Left ventricle myocardium inferior (tissue), 1 donor: ENCODE data around the gene NCAPH2. TPM values are rescaled to one million over a fixed set of nuclear protein-coding genes. Genes with fewer than 3 reads are reported as not detected.

ENCODE experiments used
- DNase-seq: peaks from one replicate; pipeline ENCODE4 v3.0.0-alpha.2; 2020
- H3K27ac ChIP-seq: fragments of 200-600 bp; replicated peaks from 2 replicates; pipeline ENCODE4 v1.8.0; 2021
- H3K27me3 ChIP-seq: fragments of 200-600 bp; 2 replicates; pipeline ENCODE4 v1.8.0; 2021; ENCODE audit warnings: low read depth
- H3K36me3 ChIP-seq: fragments of 200-600 bp; 2 replicates; pipeline ENCODE4 v1.8.0; 2021
- H3K4me1 ChIP-seq: fragments of 200-600 bp; 2 replicates; pipeline ENCODE4 v1.8.0; 2021
- H3K4me3 ChIP-seq: fragments of 200-600 bp; 2 replicates; pipeline ENCODE4 v1.8.0; 2021; ENCODE audit warnings: mild to moderate bottlenecking, moderate library complexity
- H3K9me3 ChIP-seq: fragments of 200-600 bp; replicated peaks from 2 replicates; pipeline ENCODE4 v1.8.0; 2021
- intact Hi-C: fragments of 100-400 bp; cut with micrococcal nuclease; formaldehyde crosslinking; loops from one replicate; pipeline ENCODE4 v1.11.0; 2022
- total RNA-seq: library from RNA; stranded (reverse); fragmentation: NEBNext Ultra II Directional; extraction: Animal tissue kit (Norgen Biotek cat#: 25700); gene quantifications from one replicate; pipeline ENCODE4 v1.2.1, GENCODE V29; 2021
- TF ChIP-seq, protein P1 (sequence below): fragments of 200-600 bp; IDR thresholded peaks from 2 replicates; pipeline ENCODE4 v1.8.0; 2021; ENCODE audit warnings: antibody characterized with exemption, mild to moderate bottlenecking, borderline replicate concordance
- donor health status: DM: no; HTN: yes; CAD: no; lungs with severe emphysema.

NCAPH2 gene
- total RNA-seq, 1 donor from 2014 or later, result 27.7 TPM

DNA sequence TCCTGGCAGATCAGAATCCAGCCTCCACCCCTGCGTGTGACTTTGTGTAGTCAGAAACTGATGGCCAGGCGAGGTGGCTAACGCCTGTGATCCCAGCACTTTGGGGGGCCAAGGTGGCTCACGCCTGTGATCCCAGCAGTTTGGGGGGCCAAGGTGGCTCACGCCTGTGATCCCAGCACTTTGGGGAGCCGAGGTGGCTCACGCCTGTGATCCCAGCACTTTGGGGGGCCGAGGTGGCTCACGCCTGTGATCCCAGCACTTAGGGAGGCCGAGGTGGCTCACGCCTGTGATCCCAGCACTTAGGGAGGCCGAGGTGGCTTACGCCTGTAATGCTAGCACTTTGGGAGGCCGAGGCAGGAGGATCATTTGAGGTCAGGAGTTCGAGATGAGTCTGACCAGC, 5.2 kb downstream of the NCAPH2 start:
- DNase-seq, result no peak
- Histone ChIP-seq H3K9me3 (no peaks in the 10 kb centered on the region), H3K4me3 (no peak overlapping the region), H3K4me1 (peaks cover 16% of the 10 kb centered on the region), H3K27ac (no peak overlapping the region), H3K27me3 (no peaks in the 10 kb centered on the region), H3K36me3 (peaks cover 19% of the 10 kb centered on the region)
- TF ChIP-seq, protein P1, sequence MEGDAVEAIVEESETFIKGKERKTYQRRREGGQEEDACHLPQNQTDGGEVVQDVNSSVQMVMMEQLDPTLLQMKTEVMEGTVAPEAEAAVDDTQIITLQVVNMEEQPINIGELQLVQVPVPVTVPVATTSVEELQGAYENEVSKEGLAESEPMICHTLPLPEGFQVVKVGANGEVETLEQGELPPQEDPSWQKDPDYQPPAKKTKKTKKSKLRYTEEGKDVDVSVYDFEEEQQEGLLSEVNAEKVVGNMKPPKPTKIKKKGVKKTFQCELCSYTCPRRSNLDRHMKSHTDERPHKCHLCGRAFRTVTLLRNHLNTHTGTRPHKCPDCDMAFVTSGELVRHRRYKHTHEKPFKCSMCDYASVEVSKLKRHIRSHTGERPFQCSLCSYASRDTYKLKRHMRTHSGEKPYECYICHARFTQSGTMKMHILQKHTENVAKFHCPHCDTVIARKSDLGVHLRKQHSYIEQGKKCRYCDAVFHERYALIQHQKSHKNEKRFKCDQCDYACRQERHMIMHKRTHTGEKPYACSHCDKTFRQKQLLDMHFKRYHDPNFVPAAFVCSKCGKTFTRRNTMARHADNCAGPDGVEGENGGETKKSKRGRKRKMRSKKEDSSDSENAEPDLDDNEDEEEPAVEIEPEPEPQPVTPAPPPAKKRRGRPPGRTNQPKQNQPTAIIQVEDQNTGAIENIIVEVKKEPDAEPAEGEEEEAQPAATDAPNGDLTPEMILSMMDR, result no peak
- intact Hi-C loops, result no loop called here

DNA sequence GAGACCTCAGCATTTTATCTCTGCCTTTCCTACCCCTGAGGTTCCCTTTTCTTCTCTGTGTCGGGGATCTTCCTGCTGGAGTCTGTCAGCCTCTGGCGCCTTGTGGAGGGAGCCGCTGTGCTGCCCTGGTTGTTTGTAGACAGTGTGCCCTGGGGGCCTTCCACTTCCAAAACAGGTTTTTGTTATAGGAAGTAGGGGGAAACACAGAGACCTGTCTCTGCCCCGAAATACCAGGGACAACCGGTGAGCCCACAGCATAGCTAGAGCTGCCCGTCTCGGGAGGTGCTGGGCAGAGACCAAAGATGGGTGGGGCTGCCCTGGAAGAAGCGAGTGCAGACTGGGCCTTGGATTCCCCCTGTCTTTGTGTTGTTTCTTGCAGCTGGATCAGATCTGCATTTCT, 8.0 kb downstream of the NCAPH2 start:
- Histone ChIP-seq H3K27me3 (no peaks in the 10 kb centered on the region), H3K36me3 (peaks cover 47% of the 10 kb centered on the region), H3K27ac (no peak overlapping the region), H3K4me3 (no peak overlapping the region), H3K4me1 (no peaks in the 10 kb centered on the region), H3K9me3 (no peaks in the 10 kb centered on the region)
- no peak for DNase-seq
- TF ChIP-seq, protein P1, result no peak
- intact Hi-C loops, result no loop called here

DNA sequence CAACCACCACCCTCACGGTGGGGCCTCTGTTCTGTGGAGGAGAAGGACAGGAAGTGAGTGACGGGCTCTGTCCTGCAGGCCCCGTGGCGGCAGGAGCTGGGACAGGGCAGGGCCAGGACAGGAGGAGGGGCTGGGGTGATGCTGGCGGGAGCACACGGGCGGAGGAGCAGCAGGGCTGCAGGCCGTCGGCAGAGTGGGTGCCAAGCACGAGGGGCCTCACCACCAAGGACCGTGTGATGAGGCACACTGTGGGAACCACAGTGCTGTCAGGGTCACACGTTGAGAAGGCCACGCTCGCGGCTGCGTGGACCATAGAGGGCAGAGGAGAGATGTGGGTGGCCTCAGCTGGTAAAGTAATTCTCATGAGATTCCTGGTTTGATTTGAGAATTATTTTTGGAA, 8.9 kb downstream of the NCAPH2 start:
- intact Hi-C loops, result no loop called here
- Histone ChIP-seq H3K4me1 (no peaks in the 10 kb centered on the region), H3K9me3 (no peaks in the 10 kb centered on the region), H3K4me3 (no peak overlapping the region), H3K27me3 (no peaks in the 10 kb centered on the region), H3K27ac (no peak overlapping the region), H3K36me3 (peaks cover 55% of the 10 kb centered on the region)
- DNase-seq, result no peak
- TF ChIP-seq, protein P1, result no peak

DNA sequence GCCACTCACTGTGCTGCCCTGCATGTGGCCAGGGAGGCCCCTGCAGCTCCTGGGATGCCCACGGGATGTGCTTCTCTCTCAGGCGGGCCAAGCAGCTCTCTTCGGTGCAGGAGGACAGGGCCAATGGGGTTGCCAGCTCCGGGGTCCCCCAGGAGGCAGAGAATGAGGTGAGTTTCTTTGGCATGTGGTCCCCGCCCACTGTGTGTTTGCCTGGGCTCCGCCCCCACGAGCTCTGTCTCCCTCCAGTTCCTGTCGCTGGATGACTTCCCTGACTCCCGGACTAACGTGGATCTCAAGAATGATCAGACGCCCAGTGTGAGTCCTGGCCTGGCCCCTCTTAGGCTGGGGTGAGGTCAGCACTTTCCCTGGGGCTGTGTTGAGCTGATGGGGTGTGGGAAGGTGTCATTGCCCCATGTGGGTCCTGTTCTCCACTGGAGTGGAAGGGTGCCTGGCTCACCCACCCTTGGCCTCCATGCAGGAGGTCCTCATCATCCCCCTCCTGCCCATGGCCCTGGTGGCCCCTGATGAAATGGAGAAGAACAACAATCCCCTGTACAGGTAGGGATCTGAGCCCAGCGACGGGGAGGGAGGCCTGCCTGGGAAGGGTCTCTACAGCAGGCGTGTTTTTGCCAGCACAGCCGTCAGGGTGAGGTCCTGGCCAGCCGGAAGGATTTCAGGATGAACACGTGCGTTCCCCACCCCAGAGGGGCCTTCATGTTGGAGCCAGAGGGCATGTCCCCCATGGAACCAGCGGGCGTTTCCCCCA, 9.7 kb downstream of the NCAPH2 start:
- H3K36me3 ChIP-seq, result peaks cover 63% of the 10 kb centered on the region
- DNase-seq, result no peak

DNA sequence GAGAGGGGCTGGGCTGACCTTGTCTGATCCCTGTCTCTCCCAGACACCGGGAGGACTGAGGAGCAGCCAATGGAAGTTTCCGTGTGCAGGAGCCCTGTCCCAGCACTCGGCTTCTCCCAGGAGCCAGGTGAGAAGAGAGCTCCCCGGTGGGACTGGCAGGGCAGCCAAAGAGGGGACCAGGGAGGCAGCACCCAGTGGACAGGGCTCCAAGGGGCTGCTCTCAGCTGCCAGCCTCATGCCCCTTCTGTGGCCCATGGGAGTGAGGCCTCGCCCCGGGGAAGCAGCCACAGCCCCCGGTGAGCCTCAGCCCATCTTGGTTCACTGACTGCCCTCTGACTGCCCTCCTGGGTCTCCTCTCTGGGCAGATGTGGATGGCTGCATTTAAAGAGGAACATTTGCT, 10.6 kb downstream of the NCAPH2 start:
- Histone ChIP-seq H3K4me3 (no peak overlapping the region), H3K9me3 (no peaks in the 10 kb centered on the region), H3K27ac (no peak overlapping the region), H3K36me3 (peaks cover 72% of the 10 kb centered on the region), H3K27me3 (no peaks in the 10 kb centered on the region), H3K4me1 (peaks cover 3% of the 10 kb centered on the region)
- no peak for DNase-seq
- intact Hi-C loops, result no loop called here
- TF ChIP-seq, protein P1, result no peak

More for the DNA sequence above, 9.7 kb downstream of the NCAPH2 start:
- Histone ChIP-seq H3K4me3 (no peak overlapping the region), H3K4me1 (no peaks in the 10 kb centered on the region), H3K27ac (no peak overlapping the region), H3K27me3 (no peaks in the 10 kb centered on the region), H3K9me3 (no peaks in the 10 kb centered on the region)
- intact Hi-C loops, result no loop called here
- TF ChIP-seq, protein P1, result no peak
